AG10803 (cell line): ENCODE results near the gene VPS29.
A peak's percentile ranks its signal among the peaks of the same experiment; 100 is the strongest.

Source experiments
- DNase-seq: peaks from one replicate; pipeline ENCODE4 v3.0.0; 2010; ENCODE audit warnings: low read depth
- H3K4me3 ChIP-seq: 2 replicates; pipeline ENCODE4 v1.5.1; 2011; ENCODE audit warnings: mild to moderate bottlenecking, low read length, control low read depth
- TF ChIP-seq, protein P1 (sequence below): conservative IDR thresholded peaks from 2 replicates; pipeline ENCODE4 v1.5.1; 2011; ENCODE audit warnings: mild to moderate bottlenecking, low read length, control low read depth, inconsistent platforms

VPS29 gene

GRCh38 chr12:110458756-110459155 is 43.2 kb downstream of the VPS29 start:
- DNase-seq, result no peak
- TF ChIP-seq, protein P1, sequence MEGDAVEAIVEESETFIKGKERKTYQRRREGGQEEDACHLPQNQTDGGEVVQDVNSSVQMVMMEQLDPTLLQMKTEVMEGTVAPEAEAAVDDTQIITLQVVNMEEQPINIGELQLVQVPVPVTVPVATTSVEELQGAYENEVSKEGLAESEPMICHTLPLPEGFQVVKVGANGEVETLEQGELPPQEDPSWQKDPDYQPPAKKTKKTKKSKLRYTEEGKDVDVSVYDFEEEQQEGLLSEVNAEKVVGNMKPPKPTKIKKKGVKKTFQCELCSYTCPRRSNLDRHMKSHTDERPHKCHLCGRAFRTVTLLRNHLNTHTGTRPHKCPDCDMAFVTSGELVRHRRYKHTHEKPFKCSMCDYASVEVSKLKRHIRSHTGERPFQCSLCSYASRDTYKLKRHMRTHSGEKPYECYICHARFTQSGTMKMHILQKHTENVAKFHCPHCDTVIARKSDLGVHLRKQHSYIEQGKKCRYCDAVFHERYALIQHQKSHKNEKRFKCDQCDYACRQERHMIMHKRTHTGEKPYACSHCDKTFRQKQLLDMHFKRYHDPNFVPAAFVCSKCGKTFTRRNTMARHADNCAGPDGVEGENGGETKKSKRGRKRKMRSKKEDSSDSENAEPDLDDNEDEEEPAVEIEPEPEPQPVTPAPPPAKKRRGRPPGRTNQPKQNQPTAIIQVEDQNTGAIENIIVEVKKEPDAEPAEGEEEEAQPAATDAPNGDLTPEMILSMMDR, result no peak
- H3K4me3 ChIP-seq, result no peak overlapping the region

GRCh38 chr12:110453569-110454296 is 48.2 kb downstream of the VPS29 start:
- no peak overlapping the region for H3K4me3 ChIP-seq
- TF ChIP-seq, protein P1, result no peak

GRCh38 chr12:110451263-110451662 is 50.6 kb downstream of the VPS29 start:
- TF ChIP-seq, protein P1, result no peak
- H3K4me3 ChIP-seq, result no peak overlapping the region
- DNase-seq, result no peak

More at GRCh38 chr12:110453569-110454296, 48.2 kb downstream of the VPS29 start:
- DNase-seq, result no peak

- TF ChIP-seq, protein P1, result peak; percentile 77
- DNase-seq, result peak; percentile 94
- peak within 1 kb of the TSS; percentile 95 for H3K4me3 ChIP-seq
Observed at GRCh38 chr12:110449799-110450497, 52.0 kb downstream of the VPS29 start, which contains the start of gene ARPC3. Gene ARPC3 (minus strand): TSS chr12:110450337. CDS start chr12:110450260, 77 bp downstream.

GRCh38 chr12:110444455-110444854 is 57.5 kb downstream of the VPS29 start:
- no peak for DNase-seq
- TF ChIP-seq, protein P1, result no peak
- H3K4me3 ChIP-seq, result no peak overlapping the region
